HS-5 (cell line): ENCODE results near the gene COX5B.
"Not testable (repeated sequence)": the region's sequence is repeated elsewhere in the genome, so short reads cannot be mapped to it uniquely, and the experiment has no call there.

Experiments
- DNase-seq: peaks from one replicate; pipeline ENCODE4 v3.0.0-alpha.2; 2012; ENCODE audit warnings: low read depth

The COX5B gene, protein sequence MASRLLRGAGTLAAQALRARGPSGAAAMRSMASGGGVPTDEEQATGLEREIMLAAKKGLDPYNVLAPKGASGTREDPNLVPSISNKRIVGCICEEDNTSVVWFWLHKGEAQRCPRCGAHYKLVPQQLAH

DNA sequence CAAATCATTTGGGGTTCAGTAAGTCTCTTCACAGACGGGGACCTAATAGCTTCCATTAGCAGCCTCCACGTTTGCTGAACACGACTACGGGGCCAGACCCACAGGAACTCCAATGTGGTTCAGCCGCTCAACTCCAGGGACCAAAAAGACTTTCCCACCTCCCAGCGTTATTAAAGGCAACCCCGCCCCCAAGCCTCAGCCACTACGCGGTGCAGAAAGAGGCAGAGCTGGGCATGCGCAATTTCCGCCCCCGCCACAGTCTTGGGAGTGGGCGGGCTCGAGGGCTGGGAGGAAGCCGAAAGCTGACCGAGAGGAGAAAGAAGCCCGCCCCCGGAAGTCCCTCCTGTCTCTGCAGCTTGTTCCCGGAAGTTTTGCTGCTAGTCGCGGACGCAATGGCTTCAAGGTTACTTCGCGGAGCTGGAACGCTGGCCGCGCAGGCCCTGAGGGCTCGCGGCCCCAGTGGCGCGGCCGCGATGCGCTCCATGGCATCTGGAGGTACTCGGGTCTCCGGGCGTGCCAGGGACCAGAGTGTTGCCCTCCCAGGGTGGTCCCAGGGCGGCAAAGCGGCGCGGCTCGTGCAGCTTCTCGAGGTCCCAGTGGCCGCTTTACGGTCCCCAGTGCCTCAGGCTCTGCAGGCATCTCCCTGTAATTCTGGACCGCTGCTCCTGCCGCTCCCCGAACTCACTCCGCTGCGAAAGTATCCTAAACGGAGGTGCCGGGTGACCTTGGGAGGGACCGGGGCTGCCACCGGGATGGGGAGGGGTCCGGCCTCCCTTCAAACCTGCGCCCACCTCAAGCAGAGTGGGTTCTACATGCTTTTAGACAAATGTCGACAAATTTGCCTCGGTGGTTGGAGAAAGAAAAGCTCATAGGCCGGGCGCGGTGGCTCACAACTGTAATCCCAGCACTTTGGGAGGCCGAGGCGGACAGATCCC is at the start of gene COX5B:
Gene COX5B, plus strand, starts transcription at position 368 of the 935 bp plus-strand sequence. Its CDS starts 25 bp downstream, at position 393.
- DNase-seq = peak; percentile 99

DNA sequence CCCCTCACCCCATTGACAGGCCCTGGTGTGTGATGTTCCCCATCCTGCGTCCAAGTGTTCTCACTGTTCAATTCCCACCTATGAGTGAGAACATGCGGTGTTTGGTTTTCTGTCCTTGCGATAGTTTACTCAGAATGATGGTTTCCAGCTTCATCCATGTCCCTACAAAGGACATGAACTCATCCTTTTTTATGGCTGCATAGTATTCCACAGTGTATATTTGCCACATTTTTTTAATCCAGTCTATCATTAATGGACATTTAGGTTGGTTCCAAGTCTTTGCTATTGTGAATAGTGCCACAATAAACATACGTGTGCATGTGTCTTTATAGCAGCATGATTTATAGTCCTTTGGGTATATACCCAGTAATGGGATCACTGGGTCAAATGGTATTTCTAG is 49.7 kb upstream of the COX5B start:
- DNase-seq = not testable (repeated sequence)

DNA sequence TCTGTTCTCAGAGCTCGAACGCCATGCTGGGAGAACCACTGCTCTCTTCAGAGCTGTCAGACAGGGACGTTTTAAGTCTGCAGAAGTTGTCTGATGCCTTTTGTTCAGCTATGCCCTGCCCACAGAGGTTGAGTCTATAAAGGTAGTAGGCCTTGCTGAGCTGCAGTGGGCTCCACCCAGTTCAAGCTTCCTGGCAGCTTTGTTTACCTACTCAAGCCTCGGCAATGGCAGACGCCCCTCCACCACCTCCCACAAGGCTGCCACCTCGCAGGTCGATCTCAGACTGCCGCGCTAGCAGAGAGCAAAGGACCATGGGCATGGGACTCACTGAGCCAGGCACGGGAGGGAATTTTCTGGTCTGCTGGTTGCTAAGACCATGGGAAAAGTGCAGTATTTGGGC is 44.3 kb upstream of the COX5B start:
- not testable (repeated sequence) for DNase-seq

DNA sequence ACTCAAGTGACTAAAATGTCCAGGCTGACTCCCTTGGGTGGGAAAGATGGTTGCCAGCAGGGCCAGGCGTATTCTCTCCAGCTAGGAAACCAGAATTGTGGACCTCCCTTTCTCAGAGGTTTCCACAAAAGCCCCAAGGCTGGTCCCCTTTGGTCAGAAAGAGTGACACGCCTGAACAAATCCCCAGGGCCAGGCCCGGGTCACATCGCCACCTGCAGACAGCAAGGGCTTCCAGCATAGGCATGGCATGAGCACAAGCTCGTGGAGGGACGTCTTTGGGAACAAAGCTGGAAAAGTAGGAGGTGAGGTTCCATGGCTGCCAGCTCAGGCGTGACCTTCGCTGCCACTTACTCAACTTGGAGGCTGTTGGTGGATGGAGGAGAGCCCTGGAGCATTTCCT is 40.8 kb upstream of the COX5B start:
- DNase-seq = not testable (repeated sequence)

DNA sequence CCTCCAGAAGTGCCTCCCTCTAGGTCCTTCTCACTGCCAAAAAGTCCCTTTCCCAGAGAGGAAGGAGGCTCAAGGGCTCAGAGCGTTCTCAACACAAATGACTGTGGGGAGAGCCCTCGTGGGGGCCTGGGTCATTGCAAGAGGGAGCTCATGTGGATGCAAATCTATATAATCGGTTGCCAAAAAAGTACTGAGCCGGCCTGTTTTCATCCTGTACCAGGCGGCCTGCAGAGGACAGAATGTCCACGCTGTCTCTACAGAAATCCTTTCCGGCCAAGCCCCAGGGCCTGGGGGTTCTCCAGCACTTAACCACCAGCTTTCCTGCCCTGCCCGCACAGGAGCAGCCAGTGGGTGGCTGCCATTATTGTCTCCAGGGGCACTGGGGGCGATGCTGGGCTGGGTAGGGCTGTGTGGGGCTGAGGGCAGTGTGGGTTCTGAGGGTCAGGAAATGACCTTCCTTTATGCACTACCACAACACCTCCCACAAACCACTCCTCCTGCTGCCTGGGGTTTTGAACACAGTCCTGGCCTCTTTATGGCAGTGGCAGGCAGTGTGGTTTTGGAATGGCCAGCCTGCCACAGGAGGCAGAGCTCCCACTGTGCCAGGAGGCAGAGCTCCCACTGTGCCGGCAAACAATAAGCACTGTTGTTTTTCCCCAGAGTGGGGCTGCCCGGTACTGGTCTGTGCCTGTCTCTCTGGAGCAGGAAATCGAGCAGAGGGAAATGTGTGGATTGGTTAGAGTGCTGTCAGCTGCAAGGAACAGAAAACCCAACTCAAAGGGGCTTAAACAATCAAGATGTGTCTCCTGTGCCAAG is 40.1 kb upstream of the COX5B start:
- DNase-seq = not testable (repeated sequence)

DNA sequence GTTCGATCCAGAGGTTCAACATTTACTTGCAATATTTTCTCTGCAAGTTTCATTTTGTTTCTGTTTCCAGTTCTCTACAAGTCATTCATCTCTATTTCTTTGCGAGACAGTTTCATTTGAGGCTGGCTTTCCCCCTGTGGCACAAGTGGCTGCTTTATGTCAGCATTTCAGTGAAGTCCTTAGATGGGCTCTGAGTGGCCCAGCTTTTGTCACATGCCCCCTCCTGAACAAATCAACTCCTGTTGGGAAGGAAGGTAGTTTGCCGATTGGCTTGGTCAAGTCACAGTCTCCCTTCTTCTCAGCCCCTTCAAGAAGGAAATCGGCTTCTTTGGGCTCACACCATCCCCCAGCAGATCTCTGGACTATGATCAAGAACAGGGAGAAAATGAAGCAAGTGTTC is 37.1 kb upstream of the COX5B start:
- DNase-seq = not testable (repeated sequence)

DNA sequence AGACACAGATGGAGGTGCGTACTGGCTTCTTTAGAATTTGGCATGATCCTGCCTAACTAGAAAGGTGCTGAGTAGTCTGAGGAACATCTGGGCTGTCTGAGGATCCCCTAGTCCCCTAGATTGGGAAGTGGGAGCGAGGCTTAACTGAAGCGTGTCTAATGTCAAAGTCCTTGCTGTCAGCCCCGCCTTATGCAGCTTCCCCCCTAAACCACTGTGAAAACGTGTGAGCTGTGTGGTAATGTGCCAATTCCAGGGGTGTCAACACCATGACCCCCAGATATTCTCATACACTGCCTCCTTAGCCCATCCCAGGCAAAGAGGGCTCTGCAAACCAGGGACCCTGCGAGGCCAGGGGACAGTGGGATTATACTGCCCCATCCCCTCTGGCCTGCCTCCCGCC is 34.0 kb upstream of the COX5B start:
- not testable (repeated sequence) for DNase-seq

DNA sequence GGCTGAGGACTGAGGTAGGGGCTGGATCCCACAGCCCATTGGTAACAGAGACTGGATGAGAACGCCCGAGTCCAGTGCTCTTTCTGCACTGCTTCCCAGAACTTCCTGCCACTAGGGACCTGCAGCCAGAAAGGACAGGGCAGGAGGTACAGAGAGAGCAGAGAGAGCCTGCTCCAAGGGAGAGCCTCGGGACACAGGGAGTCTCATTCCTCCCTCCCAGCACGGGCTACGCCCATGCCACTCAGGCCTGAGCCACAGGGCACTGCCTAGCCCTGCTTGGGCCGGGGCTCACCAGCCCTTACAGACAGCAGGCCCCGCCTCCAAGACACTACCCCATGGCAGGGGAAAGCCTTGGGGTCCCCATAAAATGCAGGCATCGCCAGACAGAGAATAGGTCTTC is 30.1 kb upstream of the COX5B start:
- DNase-seq = not testable (repeated sequence)

DNA sequence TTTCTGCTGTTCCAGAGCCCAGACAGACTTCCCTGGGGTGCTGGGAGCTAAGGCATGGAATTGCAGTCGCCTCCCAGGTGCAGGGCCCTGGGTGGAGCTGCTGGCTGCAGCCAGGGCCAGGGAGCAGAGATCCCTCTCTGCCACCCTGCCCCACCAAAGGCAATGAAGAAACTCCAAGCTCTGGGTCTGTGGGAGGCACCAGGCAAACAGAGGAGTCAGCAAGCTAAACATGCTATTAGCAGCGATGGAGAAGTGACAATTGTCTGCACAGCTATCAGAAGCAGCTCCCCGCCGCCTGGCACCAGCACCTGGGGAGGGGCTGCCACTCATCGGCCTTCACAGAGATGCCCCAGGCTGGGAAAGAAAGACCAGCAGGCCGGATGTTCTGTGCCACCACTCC is 28.0 kb upstream of the COX5B start:
- no peak for DNase-seq

DNA sequence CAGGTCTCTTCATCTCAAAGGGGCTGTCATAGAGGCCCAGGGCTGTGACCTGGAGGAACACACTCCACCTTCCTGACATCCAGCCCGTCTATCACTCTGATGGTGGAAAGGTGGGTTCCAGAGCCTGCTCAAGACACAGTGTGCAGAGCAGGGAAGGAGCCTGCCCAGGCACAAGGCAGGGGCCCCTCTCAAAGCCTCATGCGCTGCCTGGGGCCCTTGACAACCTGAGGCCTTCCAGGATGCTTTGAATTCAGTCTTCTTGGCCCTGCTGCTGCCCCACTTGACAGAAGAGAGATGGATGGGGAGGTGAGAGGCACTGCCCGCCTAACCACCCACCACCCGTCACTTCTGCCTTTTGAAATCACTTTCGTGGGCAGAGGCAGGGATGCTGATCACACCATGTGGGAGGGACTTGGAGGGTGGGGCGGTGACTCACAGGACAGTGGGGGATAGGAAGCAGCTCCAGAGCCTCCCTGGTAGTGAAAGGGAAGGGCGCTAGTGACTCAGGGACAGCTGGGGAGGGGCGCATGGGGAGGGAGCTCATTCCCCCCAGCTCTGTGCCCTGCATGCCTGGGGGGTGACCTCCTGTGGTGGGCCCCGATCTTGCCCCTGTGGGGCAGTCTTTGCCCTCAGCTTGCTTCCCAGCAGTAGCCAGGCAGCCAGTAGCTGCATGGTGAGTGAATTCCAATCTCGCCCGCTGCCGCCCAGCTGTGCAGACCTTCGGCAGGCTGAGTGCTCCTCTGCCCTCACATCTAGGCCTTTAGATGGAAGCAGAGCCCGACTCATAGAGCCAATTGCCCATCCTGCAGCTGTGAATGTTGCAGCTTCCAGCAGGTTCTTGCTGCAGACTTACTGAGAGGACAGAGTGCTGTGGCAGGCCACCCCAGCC is 26.7 kb upstream of the COX5B start:
- not testable (repeated sequence) for DNase-seq

DNA sequence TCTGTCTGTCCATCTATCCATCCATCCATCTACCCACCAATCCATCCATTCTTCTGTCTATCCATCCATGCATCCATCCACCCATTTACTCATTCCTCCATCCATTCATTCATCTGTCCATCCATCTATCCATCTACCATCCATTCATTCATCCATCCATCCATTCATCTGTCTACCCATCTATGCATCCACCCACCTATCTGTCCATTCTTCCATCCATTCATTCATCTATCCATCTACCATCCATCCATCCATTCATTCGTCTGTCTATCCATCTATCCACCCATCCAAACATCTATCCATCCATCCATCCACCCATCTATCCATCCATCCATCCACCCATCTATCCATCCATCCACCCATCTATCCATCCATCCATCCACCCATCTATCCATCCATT is 25.4 kb upstream of the COX5B start:
- not testable (repeated sequence) for DNase-seq

DNA sequence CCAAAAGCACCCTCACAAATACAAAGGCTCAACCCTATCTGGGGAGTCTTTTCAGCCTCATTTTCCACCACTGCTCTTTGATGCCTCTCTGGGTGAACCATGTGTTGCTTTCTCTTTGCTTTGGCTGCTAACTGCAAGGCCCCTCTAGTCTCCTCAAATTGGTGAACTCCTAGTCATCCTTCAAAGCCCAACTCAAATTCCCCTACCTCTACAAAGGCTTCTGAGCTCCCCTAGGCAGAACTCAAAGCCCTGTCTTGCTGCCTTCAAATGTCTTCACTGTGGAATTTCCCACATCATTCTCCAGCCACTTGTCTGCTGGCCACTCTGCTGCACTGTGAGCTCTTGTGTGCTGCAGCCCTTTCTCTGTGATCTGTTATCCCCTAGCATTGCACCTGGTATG is 22.9 kb upstream of the COX5B start:
- not testable (repeated sequence) for DNase-seq

DNA sequence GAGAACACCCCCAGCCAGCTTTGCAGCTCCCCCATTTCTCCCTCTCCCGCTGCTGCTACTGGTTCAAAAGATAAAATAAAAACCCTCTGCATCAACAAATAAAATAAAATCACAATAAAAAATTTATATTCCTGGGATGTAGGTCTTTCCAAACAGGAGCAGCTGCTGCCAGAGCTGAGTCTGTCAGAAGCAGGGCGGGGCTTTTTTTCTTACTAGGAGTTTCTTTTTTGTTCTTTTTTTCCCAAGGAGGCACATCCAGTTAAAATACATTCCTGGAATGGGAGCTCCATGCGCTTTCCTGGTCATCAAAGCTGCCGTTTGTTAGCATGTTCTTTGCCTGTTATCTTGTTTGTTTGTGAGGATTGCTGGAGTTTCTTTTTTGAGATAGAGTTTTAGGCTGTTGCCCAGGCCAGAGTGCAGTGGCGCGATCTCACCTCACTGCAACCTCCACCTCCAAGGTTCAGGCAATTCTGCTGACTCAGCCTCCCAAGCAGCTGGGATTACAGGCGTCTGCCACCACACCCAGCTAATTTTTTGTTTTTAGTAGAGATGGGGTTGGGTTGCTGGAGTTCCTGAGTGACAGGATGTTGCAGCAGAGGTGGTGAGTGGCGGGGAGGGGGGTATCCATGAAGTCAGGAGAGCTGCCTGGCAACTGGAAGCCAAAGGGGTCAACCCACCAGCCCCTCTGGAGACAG is 20.4 kb upstream of the COX5B start:
- not testable (repeated sequence) for DNase-seq

DNA sequence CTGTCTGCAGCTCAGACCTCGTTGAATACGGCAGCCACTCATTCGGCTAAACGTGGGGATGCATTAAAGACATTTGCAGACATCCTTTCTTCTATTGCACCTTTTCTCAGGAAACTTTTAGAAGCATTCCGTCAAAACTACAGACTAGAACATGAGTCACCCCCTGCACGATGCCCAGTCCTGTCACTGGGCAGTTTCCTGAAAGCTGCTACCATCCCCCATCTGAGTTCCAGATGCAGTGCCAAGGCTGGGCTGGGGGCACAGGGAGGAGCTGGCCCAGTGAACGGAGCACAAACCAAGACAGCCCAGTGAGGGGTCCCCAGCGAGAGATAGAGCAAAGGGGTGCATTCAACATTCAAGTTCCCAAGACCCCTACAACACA is 19.8 kb upstream of the COX5B start:
- DNase-seq = not testable (repeated sequence)

DNA sequence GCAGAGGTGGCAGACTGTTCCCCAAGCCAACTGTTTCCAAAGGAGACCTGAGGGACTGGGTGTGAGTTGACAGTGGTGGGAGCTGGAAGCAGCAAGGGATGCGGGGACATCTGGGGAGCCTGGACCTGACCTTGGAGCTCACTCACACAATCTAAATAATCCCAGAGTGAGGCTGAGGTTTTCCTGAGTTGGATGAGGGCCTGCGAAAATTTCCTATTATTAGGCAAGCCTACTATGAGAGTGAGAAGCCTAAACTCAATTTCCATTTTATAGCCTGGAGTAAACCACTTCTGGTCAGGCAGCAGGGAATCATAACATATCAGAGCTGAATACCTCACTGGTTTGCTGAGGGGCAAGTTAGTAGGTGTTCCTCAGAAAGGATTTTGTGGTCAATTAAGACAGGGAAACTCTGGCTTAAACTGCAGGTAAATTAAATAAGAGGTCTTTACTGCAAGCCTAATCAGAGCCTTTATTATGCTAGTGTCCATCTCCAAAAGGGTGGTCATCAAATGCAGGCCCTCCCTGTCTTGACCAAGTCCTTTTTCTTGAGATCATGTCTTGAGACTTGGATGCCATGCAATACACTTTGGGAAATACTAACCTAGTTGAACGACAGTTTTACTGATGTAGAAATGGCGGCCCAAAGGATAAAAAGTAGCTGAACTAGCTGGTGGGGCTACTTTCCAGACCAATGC is 1.7 kb upstream of the COX5B start:
- DNase-seq = no peak

DNA sequence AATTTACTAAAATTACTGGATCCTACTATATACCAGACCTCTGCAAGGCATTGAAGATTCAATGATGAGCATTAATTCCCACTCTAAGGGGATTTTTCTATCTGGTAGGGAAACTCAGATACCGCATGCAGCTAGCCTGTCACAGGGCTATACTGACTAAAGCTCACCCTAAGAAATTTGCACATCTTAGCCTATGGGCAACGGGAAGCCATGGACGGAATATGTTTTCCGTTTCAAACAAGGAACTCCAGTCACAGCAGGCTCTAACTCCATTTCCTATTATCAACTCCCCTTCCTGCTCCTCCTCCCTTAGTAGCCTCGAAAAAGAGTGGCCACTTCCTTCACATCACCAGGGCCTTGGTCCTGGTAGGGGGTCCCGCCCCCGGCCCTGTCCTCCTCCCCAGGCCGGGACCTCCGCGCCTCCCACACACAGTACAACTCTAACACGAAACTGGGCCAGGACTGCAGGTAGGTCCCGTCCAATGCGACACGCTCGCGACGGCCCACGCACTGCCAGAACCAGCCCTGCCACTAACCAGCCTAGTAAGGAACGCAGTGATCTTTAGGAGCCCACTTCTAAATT is 659 bp upstream of the COX5B start:
- DNase-seq = no peak

DNA sequence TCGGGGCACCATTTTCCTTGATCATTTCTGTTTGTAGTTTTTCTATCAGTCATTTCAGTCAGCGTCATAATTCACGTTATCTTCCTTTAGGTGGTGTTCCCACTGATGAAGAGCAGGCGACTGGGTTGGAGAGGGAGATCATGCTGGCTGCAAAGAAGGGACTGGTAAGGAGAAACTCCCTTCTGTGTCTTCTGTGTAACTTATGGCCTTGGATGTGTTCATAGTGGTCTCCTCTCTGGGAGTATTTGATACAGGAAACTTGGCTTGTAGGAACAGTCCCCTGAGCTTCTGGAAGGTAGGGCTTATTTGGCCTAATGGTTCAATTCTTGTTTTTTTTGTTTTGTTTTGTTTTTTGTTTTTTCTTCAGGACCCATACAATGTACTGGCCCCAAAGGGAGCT is 1.1 kb downstream of the COX5B start:
- no peak for DNase-seq

DNA sequence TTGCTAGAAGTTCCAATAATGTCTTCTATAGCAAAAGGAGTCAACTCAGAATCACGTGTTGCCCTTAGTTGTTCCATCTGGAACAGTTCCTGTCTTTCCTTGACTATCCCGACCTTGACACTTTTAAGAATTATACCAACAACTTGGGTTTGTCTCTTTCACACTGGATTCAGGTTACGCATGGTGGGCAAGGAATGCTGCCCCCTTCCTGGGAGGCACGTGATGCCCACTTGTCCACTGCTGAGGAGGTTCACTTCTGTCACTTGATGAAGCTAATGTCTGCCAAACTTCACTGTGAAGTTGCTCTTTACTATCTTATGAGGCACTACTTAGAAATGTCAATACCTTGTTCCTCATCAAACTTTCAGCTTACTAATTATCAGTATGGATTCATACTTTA is 5.3 kb downstream of the COX5B start:
- no peak for DNase-seq

DNA sequence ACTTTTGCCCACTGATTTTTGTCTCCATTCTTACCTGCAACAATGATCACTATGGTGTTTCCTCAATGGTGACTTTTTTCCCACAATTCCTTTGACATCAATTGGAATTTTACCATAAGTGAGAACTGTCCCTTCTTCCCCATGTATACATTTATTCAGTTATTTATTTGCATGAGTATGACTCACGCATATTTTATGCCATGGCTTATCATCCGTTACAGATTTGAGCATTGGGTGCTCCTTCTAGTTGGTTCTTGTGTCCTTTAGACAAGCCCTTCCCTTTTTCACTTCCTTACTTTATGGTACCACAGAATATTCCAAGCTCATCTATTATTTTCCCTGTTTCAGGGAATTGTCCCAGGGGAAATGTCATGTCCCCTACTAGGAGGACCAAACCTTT is 7.6 kb downstream of the COX5B start:
- no peak for DNase-seq

DNA sequence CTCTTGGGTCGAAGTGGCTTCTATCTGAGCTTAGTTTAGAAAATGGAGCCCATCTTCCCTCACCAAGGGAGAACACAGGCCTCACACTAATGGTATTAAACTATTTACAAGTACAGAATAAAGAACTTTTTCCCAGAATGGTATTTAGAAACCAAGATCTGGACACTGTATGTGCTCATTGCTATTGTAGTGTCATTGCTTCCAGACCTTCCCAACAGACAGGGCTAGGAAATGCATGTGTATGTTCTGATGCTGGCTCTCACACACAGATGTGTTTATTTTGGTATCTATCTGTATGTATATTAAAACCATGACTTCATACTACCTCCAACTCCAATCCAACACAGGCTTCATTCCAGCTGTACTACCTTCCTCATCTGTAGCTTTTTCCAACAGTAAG is 8.0 kb downstream of the COX5B start:
- DNase-seq = no peak
